ENCODE results near the gene WRAP73.

WRAP73 gene

GRCh38 chr1:3656450-3657095 lies 6.7 kb upstream of the WRAP73 start:
- TF ChIP-seq, protein P1, sequence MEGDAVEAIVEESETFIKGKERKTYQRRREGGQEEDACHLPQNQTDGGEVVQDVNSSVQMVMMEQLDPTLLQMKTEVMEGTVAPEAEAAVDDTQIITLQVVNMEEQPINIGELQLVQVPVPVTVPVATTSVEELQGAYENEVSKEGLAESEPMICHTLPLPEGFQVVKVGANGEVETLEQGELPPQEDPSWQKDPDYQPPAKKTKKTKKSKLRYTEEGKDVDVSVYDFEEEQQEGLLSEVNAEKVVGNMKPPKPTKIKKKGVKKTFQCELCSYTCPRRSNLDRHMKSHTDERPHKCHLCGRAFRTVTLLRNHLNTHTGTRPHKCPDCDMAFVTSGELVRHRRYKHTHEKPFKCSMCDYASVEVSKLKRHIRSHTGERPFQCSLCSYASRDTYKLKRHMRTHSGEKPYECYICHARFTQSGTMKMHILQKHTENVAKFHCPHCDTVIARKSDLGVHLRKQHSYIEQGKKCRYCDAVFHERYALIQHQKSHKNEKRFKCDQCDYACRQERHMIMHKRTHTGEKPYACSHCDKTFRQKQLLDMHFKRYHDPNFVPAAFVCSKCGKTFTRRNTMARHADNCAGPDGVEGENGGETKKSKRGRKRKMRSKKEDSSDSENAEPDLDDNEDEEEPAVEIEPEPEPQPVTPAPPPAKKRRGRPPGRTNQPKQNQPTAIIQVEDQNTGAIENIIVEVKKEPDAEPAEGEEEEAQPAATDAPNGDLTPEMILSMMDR (IDR thresholded peaks at IDR 0.05; ENCODE audit: low read length), result no peak
- no peak for TF ChIP-seq EZH2 (IDR thresholded peaks at IDR 0.05; ENCODE audit: borderline replicate concordance, low read length)
- no peak overlapping the region for H3K4me3 ChIP-seq (ENCODE audit: low read depth, low read length, poor library complexity, severe bottlenecking)
- H3K27me3 ChIP-seq (ENCODE audit: insufficient read depth, low read length), result 0 out of 2 replicates have a peak, but pooled peaks cover 5% of the 10 kb centered on the region
- H4K20me1 ChIP-seq (ENCODE audit: insufficient read depth, low read length), result no peaks in the 10 kb centered on the region
- no peak overlapping the region for H3K9ac ChIP-seq (ENCODE audit: low read length)
- peaks cover 13% of the 10 kb centered on the region for H3K4me1 ChIP-seq (ENCODE audit: insufficient read depth, low read length, severe bottlenecking)
- no peaks in the 10 kb centered on the region for H3K9me3 ChIP-seq (ENCODE audit: low read length)
- H3K4me2 ChIP-seq (ENCODE audit: low read length), result peak overlapping the region; percentile 30; the same call in 1 of the 2 replicates
- no peak overlapping the region for H2AFZ ChIP-seq (ENCODE audit: low read length)
- no peaks in the 10 kb centered on the region for H3K9me2 ChIP-seq (ENCODE audit: low read depth, low read length)
- H3K79me2 ChIP-seq (ENCODE audit: insufficient read depth, low read length), result no peaks in the 10 kb centered on the region
- H3K27ac ChIP-seq (ENCODE audit: low read depth, low read length, poor library complexity, severe bottlenecking), result no peak overlapping the region
- H3K36me3 ChIP-seq (ENCODE audit: insufficient read depth, low read length), result no peaks in the 10 kb centered on the region
- no peaks in the 10 kb centered on the region for H3F3A ChIP-seq (ENCODE audit: insufficient read depth, low read length)

DNA sequence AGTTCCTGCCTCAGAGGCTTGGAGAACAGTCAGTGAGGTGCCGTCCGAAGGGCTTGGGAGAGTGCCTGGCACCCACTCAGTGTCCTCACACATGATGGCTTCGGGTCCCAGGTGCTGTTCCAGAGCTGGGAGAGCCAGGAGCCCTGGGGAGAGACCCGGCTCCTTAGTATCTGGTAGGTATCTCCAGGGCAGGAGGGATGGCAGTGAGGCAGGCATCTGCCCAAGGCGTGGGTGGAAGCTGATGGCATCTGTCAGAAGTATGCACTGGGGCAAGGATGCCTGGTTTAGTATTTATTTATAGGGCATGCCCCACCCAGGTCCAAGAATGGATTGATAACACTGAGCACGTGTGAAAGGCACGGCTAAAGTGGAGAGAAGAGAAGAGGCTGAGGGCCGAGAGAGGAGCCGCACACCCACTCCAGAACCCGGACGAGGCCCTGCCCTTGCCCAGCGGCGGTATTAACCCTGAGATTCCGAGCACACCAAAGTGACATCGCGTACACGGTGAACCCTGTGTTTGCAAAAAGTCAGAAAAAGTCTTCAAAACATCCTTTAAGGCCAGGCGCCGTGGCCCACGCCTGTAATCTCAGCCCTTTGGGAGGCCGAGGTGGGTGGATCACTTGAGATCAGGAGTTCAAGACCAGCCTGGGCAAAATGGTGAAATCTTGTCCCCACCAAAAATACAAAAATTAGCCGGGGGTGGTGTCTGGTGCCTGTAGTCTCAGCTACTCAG lies 4.8 kb upstream of the WRAP73 start:
- TF ChIP-seq, protein P1 (IDR thresholded peaks at IDR 0.05; ENCODE audit: low read length), result no peak
- TF ChIP-seq EZH2 (IDR thresholded peaks at IDR 0.05; ENCODE audit: borderline replicate concordance, low read length), result no peak
- Histone ChIP-seq H3K4me3 (ENCODE audit: low read depth, low read length, poor library complexity, severe bottlenecking) (no peak overlapping the region), H3K4me2 (ENCODE audit: low read length) (no peak overlapping the region), H3K36me3 (ENCODE audit: insufficient read depth, low read length) (no peaks in the 10 kb centered on the region), H2AFZ (ENCODE audit: low read length) (no peak overlapping the region), H3K27me3 (ENCODE audit: insufficient read depth, low read length) (peaks cover 5% of the 10 kb centered on the region; the same call in 1 of the 2 replicates), H3K9ac (ENCODE audit: low read length) (no peak overlapping the region), H3F3A (ENCODE audit: insufficient read depth, low read length) (no peaks in the 10 kb centered on the region), H3K4me1 (ENCODE audit: insufficient read depth, low read length, severe bottlenecking) (peaks cover 13% of the 10 kb centered on the region), H3K79me2 (ENCODE audit: insufficient read depth, low read length) (no peaks in the 10 kb centered on the region), H3K27ac (ENCODE audit: low read depth, low read length, poor library complexity, severe bottlenecking) (no peak overlapping the region), H3K9me3 (ENCODE audit: low read length) (no peaks in the 10 kb centered on the region), H4K20me1 (ENCODE audit: insufficient read depth, low read length) (no peaks in the 10 kb centered on the region), H3K9me2 (ENCODE audit: low read depth, low read length) (no peaks in the 10 kb centered on the region)

DNA sequence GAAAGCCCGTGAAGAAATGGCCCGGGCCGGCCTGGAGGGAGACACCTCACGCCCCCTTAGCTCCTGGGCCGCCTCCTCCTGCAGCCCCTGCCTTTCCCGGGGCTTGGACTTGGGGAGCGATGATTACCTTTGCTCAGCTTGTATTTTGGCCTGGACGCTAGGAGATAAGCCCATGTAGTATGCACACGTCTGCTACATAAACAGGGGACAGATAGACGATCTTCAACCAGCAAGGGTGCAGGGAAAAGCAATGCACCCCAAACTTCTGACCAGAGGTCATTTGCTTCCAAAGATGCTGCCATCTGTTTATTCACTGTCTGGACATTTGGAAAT lies 3.3 kb upstream of the WRAP73 start:
- Histone ChIP-seq H3K27me3 (ENCODE audit: insufficient read depth, low read length) (peaks cover 5% of the 10 kb centered on the region; the same call in 1 of the 2 replicates), H3K9me3 (ENCODE audit: low read length) (no peaks in the 10 kb centered on the region), H3K4me3 (ENCODE audit: low read depth, low read length, poor library complexity, severe bottlenecking) (no peak overlapping the region), H3F3A (ENCODE audit: insufficient read depth, low read length) (no peaks in the 10 kb centered on the region), H3K9ac (ENCODE audit: low read length) (no peak overlapping the region), H3K79me2 (ENCODE audit: insufficient read depth, low read length) (no peaks in the 10 kb centered on the region), H2AFZ (ENCODE audit: low read length) (no peak overlapping the region), H4K20me1 (ENCODE audit: insufficient read depth, low read length) (no peaks in the 10 kb centered on the region), H3K4me2 (ENCODE audit: low read length) (no peak overlapping the region), H3K4me1 (ENCODE audit: insufficient read depth, low read length, severe bottlenecking) (peaks cover 25% of the 10 kb centered on the region), H3K9me2 (ENCODE audit: low read depth, low read length) (no peaks in the 10 kb centered on the region), H3K36me3 (ENCODE audit: insufficient read depth, low read length) (no peaks in the 10 kb centered on the region), H3K27ac (ENCODE audit: low read depth, low read length, poor library complexity, severe bottlenecking) (no peak overlapping the region)
- TF ChIP-seq EZH2 (IDR thresholded peaks at IDR 0.05; ENCODE audit: borderline replicate concordance, low read length), result no peak
- TF ChIP-seq, protein P1 (IDR thresholded peaks at IDR 0.05; ENCODE audit: low read length), result no peak

All from OCI-LY1 (cell line).